ENCODE measurements around the gene TRIM34. TPM values are rescaled to one million over a fixed set of nuclear protein-coding genes. Genes with fewer than 3 reads are reported as not detected.
"Not testable (repeated sequence)": the region's sequence is repeated elsewhere in the genome, so short reads cannot be mapped to it uniquely, and the experiment has no call there.

TRIM34 gene
- polyA plus RNA-seq, 1 donor, result 11.7 TPM

- peak; percentile 20 for DNase-seq
Observed at GRCh38 chr11:5684036-5684645, 59.3 kb downstream of the TRIM34 start.

- peak; percentile 92 for DNase-seq
Observed at GRCh38 chr11:5684646-5685362, 60.0 kb downstream of the TRIM34 start, which contains the start of gene TRIM5. TRIM5 (minus strand) TSS chr11:5685074; CDS start chr11:5680177, 4,897 bp downstream.

GRCh38 chr11:5686426-5686825 lies 61.6 kb downstream of the TRIM34 start:
- no peak for DNase-seq

- DNase-seq, result no peak
Observed at GRCh38 chr11:5688482-5688881, 63.7 kb downstream of the TRIM34 start.

- DNase-seq, result peak; percentile 11
Observed at GRCh38 chr11:5689551-5689983, 64.8 kb downstream of the TRIM34 start, which contains the start of gene TRIM22. TRIM22 (plus strand) TSS chr11:5689790; CDS start chr11:5696233, 6,443 bp downstream.

- DNase-seq, result no peak
Observed at GRCh38 chr11:5690216-5690615, 65.4 kb downstream of the TRIM34 start.

GRCh38 chr11:5690736-5691135 lies 65.9 kb downstream of the TRIM34 start:
- DNase-seq, result no peak

GRCh38 chr11:5691238-5691963 lies 66.6 kb downstream of the TRIM34 start:
- not testable (repeated sequence) for DNase-seq

GRCh38 chr11:5691964-5692361 lies 67.2 kb downstream of the TRIM34 start:
- no peak for DNase-seq

Other genes with a start within 250 kb of the TRIM34 start
- 0.15 TPM for gene OR51M1, start 241.2 kb upstream of the TRIM34 start, polyA plus RNA-seq (ENCODE audit: insufficient read length)
- gene OR51Q1, start 202.9 kb upstream of the TRIM34 start, polyA plus RNA-seq (ENCODE audit: insufficient read length), result not detected
- gene OR51I1, start 183.5 kb upstream of the TRIM34 start, polyA plus RNA-seq (ENCODE audit: insufficient read length), result not detected
- gene OR51I2, start 175.7 kb upstream of the TRIM34 start, polyA plus RNA-seq (ENCODE audit: insufficient read length), result not detected
- gene OR52D1, start 136.3 kb upstream of the TRIM34 start, polyA plus RNA-seq (ENCODE audit: insufficient read length), result 0.13 TPM
- gene UBQLN3, start 115.0 kb upstream of the TRIM34 start, polyA plus RNA-seq (ENCODE audit: insufficient read length), result not detected
- 1.4 TPM for gene UBQLNL, start 108.3 kb upstream of the TRIM34 start, polyA plus RNA-seq (ENCODE audit: insufficient read length)
- 0.13 TPM for gene OR52H1, start 76.5 kb upstream of the TRIM34 start, polyA plus RNA-seq (ENCODE audit: insufficient read length)
- 0.23 TPM for gene OR52B6, start 44.1 kb upstream of the TRIM34 start, polyA plus RNA-seq (ENCODE audit: insufficient read length)
- gene TRIM6, start 28.4 kb upstream of the TRIM34 start, polyA plus RNA-seq (ENCODE audit: insufficient read length), result 61.8 TPM
- 55.8 TPM for gene TRIM5, start 60.1 kb downstream of the TRIM34 start, polyA plus RNA-seq (ENCODE audit: insufficient read length)
- gene TRIM22, start 64.8 kb downstream of the TRIM34 start, polyA plus RNA-seq (ENCODE audit: insufficient read length), result 9.9 TPM
- not detected for gene OR56B1, start 111.4 kb downstream of the TRIM34 start, polyA plus RNA-seq (ENCODE audit: insufficient read length)
- not detected for gene OR52N4, start 129.2 kb downstream of the TRIM34 start, polyA plus RNA-seq (ENCODE audit: insufficient read length)
- gene OR52N5, start 158.4 kb downstream of the TRIM34 start, polyA plus RNA-seq (ENCODE audit: insufficient read length), result not detected
- gene OR52N1, start 166.3 kb downstream of the TRIM34 start, polyA plus RNA-seq (ENCODE audit: insufficient read length), result not detected
- not detected for gene OR52N2, start 183.9 kb downstream of the TRIM34 start, polyA plus RNA-seq (ENCODE audit: insufficient read length)
- not detected for gene OR52E6, start 216.9 kb downstream of the TRIM34 start, polyA plus RNA-seq (ENCODE audit: insufficient read length)
- gene OR52E8, start 232.7 kb downstream of the TRIM34 start, polyA plus RNA-seq (ENCODE audit: insufficient read length), result not detected